ENCODE results near the gene ENTPD1. TPM values are rescaled to one million over a fixed set of nuclear protein-coding genes. Genes with fewer than 3 reads are reported as not detected.

ENTPD1 gene
- total and polyA plus RNA-seq, 2 experiments from 2014 or later, result 1.5 to 8.9 TPM

GRCh38 chr10:95783741-95784140 lies 27.8 kb downstream of the ENTPD1 start:
- H3K27me3 ChIP-seq, result no peaks in the 10 kb centered on the region
- no peak for DNase-seq (ENCODE audit: low spot score)
- no peak overlapping the region for H2AFZ ChIP-seq
- H3K79me2 ChIP-seq, result no peaks in the 10 kb centered on the region
- 85% methylated on average over 3 of the region's 3 CpGs for WGBS (ENCODE audit: low lambda C conversion rate, missing lambda C conversion rate)
- no peak overlapping the region for H3K4me2 ChIP-seq
- no peak overlapping the region for H3K4me3 ChIP-seq
- no peaks in the 10 kb centered on the region for H3K9me3 ChIP-seq (ENCODE audit: low read depth)
- no peaks in the 10 kb centered on the region for H3K4me1 ChIP-seq (ENCODE audit: insufficient read depth)
- no peak overlapping the region for H3K27ac ChIP-seq
- no peaks in the 10 kb centered on the region for H3K9me2 ChIP-seq (replicated peaks; ENCODE audit: insufficient read depth)
- TF ChIP-seq EZH2phosphoT487 (IDR thresholded peaks at IDR 0.05; ENCODE audit: low read depth, severe bottlenecking, unreplicated experiment), result no peak
- TF ChIP-seq EZH2 (IDR thresholded peaks at IDR 0.05; ENCODE audit: borderline replicate concordance), result no peak
- TF ChIP-seq CTCF (IDR thresholded peaks at IDR 0.05; ENCODE audit: poor library complexity), result no peak
- no peaks in the 10 kb centered on the region for H4K20me1 ChIP-seq (ENCODE audit: insufficient read depth, poor library complexity, severe bottlenecking)
- no peaks in the 10 kb centered on the region for H3K36me3 ChIP-seq (replicated peaks; ENCODE audit: insufficient read depth, low read depth)

- no peaks in the 10 kb centered on the region for H3K27me3 ChIP-seq
- no peak overlapping the region for H3K4me3 ChIP-seq
- H3K36me3 ChIP-seq (replicated peaks; ENCODE audit: insufficient read depth, low read depth), result no peaks in the 10 kb centered on the region
- H3K4me2 ChIP-seq, result no peak overlapping the region
- H3K27ac ChIP-seq, result no peak overlapping the region
- no peak overlapping the region for H2AFZ ChIP-seq
- H4K20me1 ChIP-seq (ENCODE audit: insufficient read depth, poor library complexity, severe bottlenecking), result no peaks in the 10 kb centered on the region
- H3K9me3 ChIP-seq (ENCODE audit: low read depth), result no peaks in the 10 kb centered on the region
- no peaks in the 10 kb centered on the region for H3K79me2 ChIP-seq
- no peak for TF ChIP-seq EZH2 (IDR thresholded peaks at IDR 0.05; ENCODE audit: borderline replicate concordance)
- TF ChIP-seq EZH2phosphoT487 (IDR thresholded peaks at IDR 0.05; ENCODE audit: low read depth, severe bottlenecking, unreplicated experiment), result no peak
- TF ChIP-seq CTCF (IDR thresholded peaks at IDR 0.05; ENCODE audit: poor library complexity), result no peak
- DNase-seq (ENCODE audit: low spot score), result no peak
- H3K4me1 ChIP-seq (ENCODE audit: insufficient read depth), result no peaks in the 10 kb centered on the region
- 83% methylated on average over 3 of the region's 3 CpGs for WGBS (ENCODE audit: low lambda C conversion rate, missing lambda C conversion rate)
- no peaks in the 10 kb centered on the region for H3K9me2 ChIP-seq (replicated peaks; ENCODE audit: insufficient read depth)
Observed at GRCh38 chr10:95784279-95784913, 28.4 kb downstream of the ENTPD1 start.

GRCh38 chr10:95785317-95785716 lies 29.4 kb downstream of the ENTPD1 start:
- H3K9me2 ChIP-seq (replicated peaks; ENCODE audit: insufficient read depth), result no peaks in the 10 kb centered on the region
- H3K27me3 ChIP-seq, result no peaks in the 10 kb centered on the region
- no peak overlapping the region for H2AFZ ChIP-seq
- no peak overlapping the region for H3K4me2 ChIP-seq
- no peak for DNase-seq (ENCODE audit: low spot score)
- 89% methylated on average over 1 of the region's 1 CpG for WGBS (ENCODE audit: low lambda C conversion rate, missing lambda C conversion rate)
- H3K79me2 ChIP-seq, result no peaks in the 10 kb centered on the region
- TF ChIP-seq CTCF (IDR thresholded peaks at IDR 0.05; ENCODE audit: poor library complexity) (no peak), EZH2phosphoT487 (IDR thresholded peaks at IDR 0.05; ENCODE audit: low read depth, severe bottlenecking, unreplicated experiment) (no peak), EZH2 (IDR thresholded peaks at IDR 0.05; ENCODE audit: borderline replicate concordance) (no peak)
- H4K20me1 ChIP-seq (ENCODE audit: insufficient read depth, poor library complexity, severe bottlenecking), result no peaks in the 10 kb centered on the region
- H3K9me3 ChIP-seq (ENCODE audit: low read depth), result no peaks in the 10 kb centered on the region
- no peaks in the 10 kb centered on the region for H3K36me3 ChIP-seq (replicated peaks; ENCODE audit: insufficient read depth, low read depth)
- no peaks in the 10 kb centered on the region for H3K4me1 ChIP-seq (ENCODE audit: insufficient read depth)
- no peak overlapping the region for H3K4me3 ChIP-seq
- H3K27ac ChIP-seq, result no peak overlapping the region

Data from hepatocyte (in vitro differentiated cells).